ENCODE data around the gene MBOAT7.

The MBOAT7 gene

GRCh38 chr19:54206030-54206830 lies 16.9 kb upstream of the MBOAT7 start:
- no peak overlapping the region for H3K4me3 ChIP-seq (IDR thresholded peaks at IDR 0.05; ENCODE audit: insufficient read depth, low read depth, low read length)
- H2AFZ ChIP-seq (ENCODE audit: low read depth) = no peak overlapping the region
- peaks cover 94% of the 10 kb centered on the region for H3K4me1 ChIP-seq (ENCODE audit: low read depth, poor library complexity, severe bottlenecking)
- no peak overlapping the region for H3K27ac ChIP-seq
- H3K9ac ChIP-seq = no peak overlapping the region
- TF ChIP-seq CTCF (conservative IDR thresholded peaks at IDR 0.05; ENCODE audit: low read depth, low read length) = no peak
- no peaks in the 10 kb centered on the region; the same call in 1 of the 2 replicates for H3K27me3 ChIP-seq (ENCODE audit: insufficient read depth, low read depth)
- peaks cover 35% of the 10 kb centered on the region; the same call in 1 of the 2 replicates for H3K36me3 ChIP-seq (ENCODE audit: insufficient read depth)
- no peak overlapping the region for H3K4me2 ChIP-seq
- peaks cover 50% of the 10 kb centered on the region for H3K79me2 ChIP-seq (ENCODE audit: insufficient read depth, low read depth)
- peaks cover 59% of the 10 kb centered on the region for H4K20me1 ChIP-seq (ENCODE audit: insufficient read depth)

GRCh38 chr19:54204767-54205468 lies 15.5 kb upstream of the MBOAT7 start:
- Histone ChIP-seq H3K36me3 (ENCODE audit: insufficient read depth) (peaks cover 35% of the 10 kb centered on the region; the same call in 1 of the 2 replicates), H2AFZ (ENCODE audit: low read depth) (no peak overlapping the region), H3K4me1 (ENCODE audit: low read depth, poor library complexity, severe bottlenecking) (peaks cover 84% of the 10 kb centered on the region), H3K79me2 (ENCODE audit: insufficient read depth, low read depth) (peaks cover 56% of the 10 kb centered on the region), H3K4me3 (IDR thresholded peaks at IDR 0.05; ENCODE audit: insufficient read depth, low read depth, low read length) (no peak overlapping the region), H3K9ac (no peak overlapping the region), H3K27me3 (ENCODE audit: insufficient read depth, low read depth) (no peaks in the 10 kb centered on the region; the same call in 1 of the 2 replicates), H3K27ac (no peak overlapping the region), H4K20me1 (ENCODE audit: insufficient read depth) (peaks cover 59% of the 10 kb centered on the region), H3K4me2 (peak overlapping the region; percentile 24; the same call in 1 of the 2 replicates)
- no peak for TF ChIP-seq CTCF (conservative IDR thresholded peaks at IDR 0.05; ENCODE audit: low read depth, low read length)

- Histone ChIP-seq H3K27ac (no peak overlapping the region), H3K4me3 (IDR thresholded peaks at IDR 0.05; ENCODE audit: insufficient read depth, low read depth, low read length) (no peak overlapping the region), H3K27me3 (ENCODE audit: insufficient read depth, low read depth) (no peaks in the 10 kb centered on the region; the same call in 1 of the 2 replicates), H3K36me3 (ENCODE audit: insufficient read depth) (peaks cover 35% of the 10 kb centered on the region; the same call in 1 of the 2 replicates), H3K79me2 (ENCODE audit: insufficient read depth, low read depth) (peaks cover 56% of the 10 kb centered on the region), H3K4me2 (peak overlapping the region; percentile 81; the same call in 1 of the 2 replicates), H3K4me1 (ENCODE audit: low read depth, poor library complexity, severe bottlenecking) (peaks cover 68% of the 10 kb centered on the region), H2AFZ (ENCODE audit: low read depth) (no peak overlapping the region), H3K9ac (no peak overlapping the region), H4K20me1 (ENCODE audit: insufficient read depth) (peaks cover 53% of the 10 kb centered on the region)
- no peak for TF ChIP-seq CTCF (conservative IDR thresholded peaks at IDR 0.05; ENCODE audit: low read depth, low read length)
Measured at GRCh38 chr19:54203151-54203611, 13.8 kb upstream of the MBOAT7 start.

GRCh38 chr19:54201980-54202379 lies 12.6 kb upstream of the MBOAT7 start:
- H3K79me2 ChIP-seq (ENCODE audit: insufficient read depth, low read depth) = peaks cover 56% of the 10 kb centered on the region
- H3K9ac ChIP-seq = no peak overlapping the region
- no peak overlapping the region for H2AFZ ChIP-seq (ENCODE audit: low read depth)
- H3K27ac ChIP-seq = no peak overlapping the region
- H3K27me3 ChIP-seq (ENCODE audit: insufficient read depth, low read depth) = no peaks in the 10 kb centered on the region; the same call in 1 of the 2 replicates
- H3K4me3 ChIP-seq (IDR thresholded peaks at IDR 0.05; ENCODE audit: insufficient read depth, low read depth, low read length) = no peak overlapping the region
- peaks cover 56% of the 10 kb centered on the region for H3K4me1 ChIP-seq (ENCODE audit: low read depth, poor library complexity, severe bottlenecking)
- H4K20me1 ChIP-seq (ENCODE audit: insufficient read depth) = peaks cover 50% of the 10 kb centered on the region
- H3K4me2 ChIP-seq = peak overlapping the region; percentile 81
- no peak for TF ChIP-seq CTCF (conservative IDR thresholded peaks at IDR 0.05; ENCODE audit: low read depth, low read length)
- peaks cover 33% of the 10 kb centered on the region; the same call in 1 of the 2 replicates for H3K36me3 ChIP-seq (ENCODE audit: insufficient read depth)
